ENCODE measurements around the gene CRYBA1. TPM values are rescaled to one million over a fixed set of nuclear protein-coding genes. Genes with fewer than 3 reads are reported as not detected.
"Not testable (repeated sequence)": the region's sequence is repeated elsewhere in the genome, so short reads cannot be mapped to it uniquely, and the experiment has no call there.

CRYBA1 gene
- not detected for total RNA-seq

- Mint-ChIP-seq H3K36me3 (ENCODE audit: low read depth) (no peaks in the 10 kb centered on the region), H3K27me3 (no peaks in the 10 kb centered on the region), H3K4me3 (no peak within 1 kb of the TSS), H3K27ac (no peak within 1 kb of the TSS), H3K4me1 (ENCODE audit: low read depth) (no peaks in the 10 kb centered on the region), H3K9me3 (no peaks in the 10 kb centered on the region)
- no peak for TF ChIP-seq CTCF (IDR thresholded peaks at IDR 0.05)
- DNase-seq (no peak), ATAC-seq (no peak)
- ChIA-PET POLR2A (no interaction called here), CTCF (interaction anchor here (1.1 to 1.6 kb wide), 2 partner anchors 10 to 130 kb away, joined by 3 to 5 read pairs; no protein-coding TSS in a partner anchor)
- intact Hi-C loops (cut with micrococcal nuclease): no loop called here
Measured at GRCh38 chr17:29246628-29247027, at the start of gene CRYBA1. CRYBA1 (plus strand) TSS chr17:29246859; CDS start chr17:29246864, 5 bp downstream.

GRCh38 chr17:29197516-29198272, 49.0 kb upstream of the CRYBA1 start:
- H3K27me3 Mint-ChIP-seq: peaks cover under 1% of the 10 kb centered on the region
- peaks cover 7% of the 10 kb centered on the region for H3K4me1 Mint-ChIP-seq (ENCODE audit: low read depth)
- TF ChIP-seq CTCF (IDR thresholded peaks at IDR 0.05): no peak
- ChIA-PET CTCF (interaction anchor here (0.8 to 2.5 kb wide), 5 partner anchors 17 to 82 kb away, joined by 3 to 8 read pairs (median 4); partner anchors contain the start of gene MYO18A), POLR2A (no interaction called here)
- no peaks in the 10 kb centered on the region for H3K9me3 Mint-ChIP-seq
- H3K27ac Mint-ChIP-seq: no peak overlapping the region
- no peaks in the 10 kb centered on the region for H3K36me3 Mint-ChIP-seq (ENCODE audit: low read depth)
- intact Hi-C loops (cut with micrococcal nuclease): no loop called here
- no peak overlapping the region for H3K4me3 Mint-ChIP-seq
- DNase-seq: no peak
- no peak for ATAC-seq

- CTCF ChIA-PET: interaction anchor here (0.9 to 2.1 kb wide), 6 partner anchors 10 to 88 kb away, joined by 3 to 11 read pairs (median 4); partner anchors contain the start of gene MYO18A
- H3K4me1 Mint-ChIP-seq (ENCODE audit: low read depth); H3K27me3 Mint-ChIP-seq; ATAC-seq; intact Hi-C loops (cut with micrococcal nuclease); H3K27ac Mint-ChIP-seq; POLR2A ChIA-PET; DNase-seq; H3K9me3 Mint-ChIP-seq; H3K4me3 Mint-ChIP-seq; H3K36me3 Mint-ChIP-seq (ENCODE audit: low read depth): not testable (repeated sequence)
Measured at GRCh38 chr17:29204068-29204804, 42.4 kb upstream of the CRYBA1 start.

GRCh38 chr17:29205047-29205446, 41.6 kb upstream of the CRYBA1 start:
- H3K4me1 Mint-ChIP-seq (ENCODE audit: low read depth): no peaks in the 10 kb centered on the region
- ATAC-seq (no peak), DNase-seq (no peak)
- CTCF ChIA-PET: interaction anchor here (1.1 to 6.1 kb wide), 5 partner anchors 11 to 88 kb away, joined by 3 to 57 read pairs (median 7); no protein-coding TSS in a partner anchor
- no peaks in the 10 kb centered on the region for H3K9me3 Mint-ChIP-seq
- peaks cover 7% of the 10 kb centered on the region for H3K27me3 Mint-ChIP-seq
- H3K27ac Mint-ChIP-seq: no peak overlapping the region
- POLR2A ChIA-PET: no interaction called here
- TF ChIP-seq CTCF (IDR thresholded peaks at IDR 0.05): no peak
- intact Hi-C loops (cut with micrococcal nuclease): no loop called here
- no peaks in the 10 kb centered on the region for H3K36me3 Mint-ChIP-seq (ENCODE audit: low read depth)
- H3K4me3 Mint-ChIP-seq: no peak overlapping the region

GRCh38 chr17:29207975-29208374, 38.7 kb upstream of the CRYBA1 start:
- intact Hi-C loops (cut with micrococcal nuclease): no loop called here
- Mint-ChIP-seq H3K27ac (no peak overlapping the region), H3K27me3 (peaks cover 7% of the 10 kb centered on the region), H3K36me3 (ENCODE audit: low read depth) (no peaks in the 10 kb centered on the region), H3K4me1 (ENCODE audit: low read depth) (no peaks in the 10 kb centered on the region), H3K9me3 (no peaks in the 10 kb centered on the region), H3K4me3 (no peak overlapping the region)
- CTCF ChIA-PET: interaction anchor here (0.9 to 6.1 kb wide), 5 partner anchors 12 to 92 kb away, joined by 3 to 57 read pairs (median 3); partner anchors contain the start of gene MYO18A
- DNase-seq (no peak), ATAC-seq (no peak)
- POLR2A ChIA-PET: no interaction called here
- no peak for TF ChIP-seq CTCF (IDR thresholded peaks at IDR 0.05)
